ENCODE data around the gene TMEM255B.

- no peak for TF ChIP-seq CTCF (IDR thresholded peaks at IDR 0.05; ENCODE audit: insufficient read depth, low read length, poor library complexity, severe bottlenecking)
- TF ChIP-seq EZH2phosphoT487 (conservative IDR thresholded peaks at IDR 0.05; ENCODE audit: low read length): no peak
Measured at GRCh38 chr13:113748862-113749451, 10.1 kb upstream of the TMEM255B start.

All from SU-DHL-6 (cell line).